Measurements from ENCODE around the gene S100A9. TPM values are rescaled to one million over a fixed set of nuclear protein-coding genes. Genes with fewer than 3 reads are reported as not detected.
"Not testable (repeated sequence)": the region's sequence is repeated elsewhere in the genome, so short reads cannot be mapped to it uniquely, and the experiment has no call there.

The S100A9 gene
- total RNA-seq, 1 donor, result 5,352 TPM

GRCh38 chr1:153397924-153398651 is 40.4 kb downstream of the S100A9 start:
- Histone ChIP-seq H3K9me3 (ENCODE audit: low read depth, low read length) (no peaks in the 10 kb centered on the region), H3K27me3 (ENCODE audit: insufficient read depth, low read length) (no peaks in the 10 kb centered on the region), H3K4me3 (ENCODE audit: low read length) (no peak overlapping the region), H3K4me1 (ENCODE audit: insufficient read depth, low read length) (peaks cover 46% of the 10 kb centered on the region)

GRCh38 chr1:153399401-153400055 is 41.9 kb downstream of the S100A9 start:
- Histone ChIP-seq H3K4me3 (ENCODE audit: low read length) (no peak overlapping the region), H3K9me3 (ENCODE audit: low read depth, low read length) (no peaks in the 10 kb centered on the region), H3K4me1 (ENCODE audit: insufficient read depth, low read length) (peaks cover 48% of the 10 kb centered on the region), H3K27me3 (ENCODE audit: insufficient read depth, low read length) (no peaks in the 10 kb centered on the region)

- Histone ChIP-seq H3K4me3 (ENCODE audit: low read length) (no peak overlapping the region), H3K9me3 (ENCODE audit: low read depth, low read length) (no peaks in the 10 kb centered on the region), H3K27me3 (ENCODE audit: insufficient read depth, low read length) (no peaks in the 10 kb centered on the region), H3K4me1 (ENCODE audit: insufficient read depth, low read length) (peaks cover 45% of the 10 kb centered on the region)
Observed at GRCh38 chr1:153400244-153400643, 42.6 kb downstream of the S100A9 start.

GRCh38 chr1:153401461-153401860 is 43.8 kb downstream of the S100A9 start:
- Histone ChIP-seq H3K27me3 (ENCODE audit: insufficient read depth, low read length) (no peaks in the 10 kb centered on the region), H3K4me3 (ENCODE audit: low read length) (no peak overlapping the region), H3K4me1 (ENCODE audit: insufficient read depth, low read length) (peaks cover 44% of the 10 kb centered on the region), H3K9me3 (ENCODE audit: low read depth, low read length) (no peaks in the 10 kb centered on the region)

GRCh38 chr1:153402226-153402625 is 44.6 kb downstream of the S100A9 start:
- no peak overlapping the region for H3K4me3 ChIP-seq (ENCODE audit: low read length)

GRCh38 chr1:153403421-153404085 is 45.9 kb downstream of the S100A9 start:
- no peak overlapping the region for H3K4me3 ChIP-seq (ENCODE audit: low read length)
- peaks cover 36% of the 10 kb centered on the region for H3K4me1 ChIP-seq (ENCODE audit: insufficient read depth, low read length)
- H3K9me3 ChIP-seq (ENCODE audit: low read depth, low read length), result no peaks in the 10 kb centered on the region
- H3K27me3 ChIP-seq (ENCODE audit: insufficient read depth, low read length), result no peaks in the 10 kb centered on the region

More at GRCh38 chr1:153402226-153402625, 44.6 kb downstream of the S100A9 start:
- no peaks in the 10 kb centered on the region for H3K27me3 ChIP-seq (ENCODE audit: insufficient read depth, low read length)
- H3K9me3 ChIP-seq (ENCODE audit: low read depth, low read length), result no peaks in the 10 kb centered on the region
- H3K4me1 ChIP-seq (ENCODE audit: insufficient read depth, low read length), result peaks cover 44% of the 10 kb centered on the region

GRCh38 chr1:153404086-153404635 is 46.5 kb downstream of the S100A9 start:
- H3K4me3 ChIP-seq (ENCODE audit: low read length), result no peak overlapping the region
- H3K4me1 ChIP-seq (ENCODE audit: insufficient read depth, low read length), result peaks cover 30% of the 10 kb centered on the region
- H3K9me3 ChIP-seq (ENCODE audit: low read depth, low read length), result no peaks in the 10 kb centered on the region
- no peaks in the 10 kb centered on the region for H3K27me3 ChIP-seq (ENCODE audit: insufficient read depth, low read length)

GRCh38 chr1:153404768-153405167 is 47.1 kb downstream of the S100A9 start:
- Histone ChIP-seq H3K27me3 (ENCODE audit: insufficient read depth, low read length) (no peaks in the 10 kb centered on the region), H3K4me3 (ENCODE audit: low read length) (no peak overlapping the region), H3K4me1 (ENCODE audit: insufficient read depth, low read length) (peaks cover 28% of the 10 kb centered on the region), H3K9me3 (ENCODE audit: low read depth, low read length) (no peaks in the 10 kb centered on the region)

GRCh38 chr1:153405825-153406599 is 48.4 kb downstream of the S100A9 start:
- H3K27me3 ChIP-seq (ENCODE audit: insufficient read depth, low read length); H3K9me3 ChIP-seq (ENCODE audit: low read depth, low read length); H3K4me3 ChIP-seq (ENCODE audit: low read length): not testable (repeated sequence)
- H3K4me1 ChIP-seq (ENCODE audit: insufficient read depth, low read length), result peaks cover 28% of the 10 kb centered on the region

- not testable (repeated sequence) for H3K9me3 ChIP-seq (ENCODE audit: low read depth, low read length); H3K27me3 ChIP-seq (ENCODE audit: insufficient read depth, low read length); H3K4me3 ChIP-seq (ENCODE audit: low read length)
- H3K4me1 ChIP-seq (ENCODE audit: insufficient read depth, low read length), result peaks cover 26% of the 10 kb centered on the region
Observed at GRCh38 chr1:153407274-153407673, 49.6 kb downstream of the S100A9 start.

Other genes with a start within 250 kb of the S100A9 start
- gene SPRR2F, start 244.3 kb upstream of the S100A9 start, total RNA-seq, result not detected
- not detected for gene SPRR2G, start 207.0 kb upstream of the S100A9 start, total RNA-seq
- gene LELP1, start 154.4 kb upstream of the S100A9 start, total RNA-seq, result not detected
- gene PRR9, start 140.3 kb upstream of the S100A9 start, total RNA-seq, result not detected
- gene LORICRIN, start 98.2 kb upstream of the S100A9 start, total RNA-seq, result not detected
- gene PGLYRP3, start 44.9 kb upstream of the S100A9 start, total RNA-seq, result not detected
- gene PGLYRP4, start 9.0 kb upstream of the S100A9 start, total RNA-seq, result not detected
- gene S100A12, start 17.8 kb downstream of the S100A9 start, total RNA-seq, result 428 TPM
- gene S100A8, start 33.2 kb downstream of the S100A9 start, total RNA-seq, result 801 TPM
- not detected for gene S100A7A, start 58.7 kb downstream of the S100A9 start, total RNA-seq
- not detected for gene S100A7, start 102.8 kb downstream of the S100A9 start, total RNA-seq
- gene S100A6, start 178.1 kb downstream of the S100A9 start, total RNA-seq, result 283 TPM
- gene S100A5, start 183.1 kb downstream of the S100A9 start, total RNA-seq, result not detected
- 793 TPM for gene S100A4, start 188.0 kb downstream of the S100A9 start, total RNA-seq
- not detected for gene S100A3, start 191.4 kb downstream of the S100A9 start, total RNA-seq
- 0.21 TPM for gene S100A2, start 208.0 kb downstream of the S100A9 start, total RNA-seq

Measured in mononuclear cell (primary cell).